HG03135 (cell line): Measurements from ENCODE around the gene ACP6.

ENCODE experiments used
- ATAC-seq: cut with Tn5 transposase; IDR thresholded peaks from one replicate; pipeline ENCODE4 v1.9.1; 2021; ENCODE audit warnings: mild to moderate bottlenecking, moderate library complexity; ENCODE audit not compliant: unreplicated experiment

The ACP6 gene

GRCh38 chr1:147652306-147652705, 18.0 kb downstream of the ACP6 start:
- ATAC-seq, result no peak

GRCh38 chr1:147651466-147651865, 18.9 kb downstream of the ACP6 start:
- no peak for ATAC-seq

- no peak for ATAC-seq
These were observed 21.4 kb downstream of the ACP6 start for GRCh38 chr1:147648933-147649332.

- no peak for ATAC-seq
These were observed 22.3 kb downstream of the ACP6 start for GRCh38 chr1:147647796-147648633.

- no peak for ATAC-seq
These were observed 26.4 kb downstream of the ACP6 start for GRCh38 chr1:147643974-147644373.

- ATAC-seq, result no peak
These were observed 28.4 kb downstream of the ACP6 start for GRCh38 chr1:147641695-147642592.

- no peak for ATAC-seq
These were observed 29.0 kb downstream of the ACP6 start for GRCh38 chr1:147641291-147641690.

GRCh38 chr1:147640553-147641165, 29.7 kb downstream of the ACP6 start:
- peak; percentile 81 for ATAC-seq

GRCh38 chr1:147636314-147636713, 34.0 kb downstream of the ACP6 start:
- ATAC-seq, result no peak

- ATAC-seq, result no peak
These were observed 35.0 kb downstream of the ACP6 start for GRCh38 chr1:147635342-147635741.

- no peak for ATAC-seq
These were observed 35.7 kb downstream of the ACP6 start for GRCh38 chr1:147634645-147635044.

GRCh38 chr1:147633759-147634158, 36.6 kb downstream of the ACP6 start:
- no peak for ATAC-seq

- ATAC-seq, result no peak
These were observed 38.5 kb downstream of the ACP6 start for GRCh38 chr1:147631839-147632238.

- no peak for ATAC-seq
These were observed 39.9 kb downstream of the ACP6 start for GRCh38 chr1:147630447-147630846.

GRCh38 chr1:147630022-147630421, 40.3 kb downstream of the ACP6 start:
- no peak for ATAC-seq

GRCh38 chr1:147628441-147628840, 41.9 kb downstream of the ACP6 start:
- no peak for ATAC-seq

- ATAC-seq, result no peak
These were observed 42.8 kb downstream of the ACP6 start for GRCh38 chr1:147627435-147628110.

- no peak for ATAC-seq
These were observed 43.6 kb downstream of the ACP6 start for GRCh38 chr1:147626739-147627138.

GRCh38 chr1:147626291-147626690, 44.0 kb downstream of the ACP6 start:
- no peak for ATAC-seq

GRCh38 chr1:147625362-147625995, 44.8 kb downstream of the ACP6 start:
- ATAC-seq, result no peak
